ENCODE measurements around the gene ENOX1.

- no peak for TF ChIP-seq EZH2 (IDR thresholded peaks at IDR 0.05)
- no peak for TF ChIP-seq POLR2AphosphoS5 (IDR thresholded peaks at IDR 0.05; ENCODE audit: borderline replicate concordance, low read depth, low read length)
- no peak for TF ChIP-seq FOXP2 (optimal IDR thresholded peaks at IDR 0.05; ENCODE audit: control extremely low read depth, extremely low read length, insufficient read depth)
These were observed 26.5 kb downstream of the ENOX1 start for GRCh38 chr13:43760257-43760656.

Measured in SK-N-MC (cell line).